ENCODE results near the gene TMEM273.

The TMEM273 gene

GRCh38 chr10:49112098-49112497 is 76.1 kb downstream of the TMEM273 start:
- H3K4me1 ChIP-seq (ENCODE audit: low read length) = no peaks in the 10 kb centered on the region
- TF ChIP-seq, protein P1, sequence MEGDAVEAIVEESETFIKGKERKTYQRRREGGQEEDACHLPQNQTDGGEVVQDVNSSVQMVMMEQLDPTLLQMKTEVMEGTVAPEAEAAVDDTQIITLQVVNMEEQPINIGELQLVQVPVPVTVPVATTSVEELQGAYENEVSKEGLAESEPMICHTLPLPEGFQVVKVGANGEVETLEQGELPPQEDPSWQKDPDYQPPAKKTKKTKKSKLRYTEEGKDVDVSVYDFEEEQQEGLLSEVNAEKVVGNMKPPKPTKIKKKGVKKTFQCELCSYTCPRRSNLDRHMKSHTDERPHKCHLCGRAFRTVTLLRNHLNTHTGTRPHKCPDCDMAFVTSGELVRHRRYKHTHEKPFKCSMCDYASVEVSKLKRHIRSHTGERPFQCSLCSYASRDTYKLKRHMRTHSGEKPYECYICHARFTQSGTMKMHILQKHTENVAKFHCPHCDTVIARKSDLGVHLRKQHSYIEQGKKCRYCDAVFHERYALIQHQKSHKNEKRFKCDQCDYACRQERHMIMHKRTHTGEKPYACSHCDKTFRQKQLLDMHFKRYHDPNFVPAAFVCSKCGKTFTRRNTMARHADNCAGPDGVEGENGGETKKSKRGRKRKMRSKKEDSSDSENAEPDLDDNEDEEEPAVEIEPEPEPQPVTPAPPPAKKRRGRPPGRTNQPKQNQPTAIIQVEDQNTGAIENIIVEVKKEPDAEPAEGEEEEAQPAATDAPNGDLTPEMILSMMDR (IDR thresholded peaks at IDR 0.05; ENCODE audit: low read depth, low read length) = no peak
- no peak for TF ChIP-seq EZH2phosphoT487 (IDR thresholded peaks at IDR 0.05; ENCODE audit: low read depth)

DNA sequence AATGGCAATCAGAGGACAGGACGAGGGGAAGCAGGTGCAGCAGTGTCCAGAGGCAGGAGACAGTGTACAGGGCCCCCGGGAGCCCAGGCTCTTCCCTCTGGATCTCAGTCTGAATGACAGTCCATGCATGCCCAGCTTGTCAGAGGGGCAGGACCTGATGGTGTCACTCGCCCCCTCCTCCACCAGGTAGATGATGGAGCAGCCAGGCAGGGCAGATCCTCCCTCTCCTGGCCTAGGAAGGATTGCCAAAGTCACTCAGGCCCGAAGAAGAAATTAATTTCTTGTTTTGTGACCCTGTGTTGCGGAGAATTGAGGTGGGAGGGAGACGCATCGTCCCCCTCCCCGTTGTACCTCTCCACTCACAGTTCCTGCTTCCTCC is 76.9 kb downstream of the TMEM273 start:
- Histone ChIP-seq H3K9me3 (ENCODE audit: insufficient read depth, low read length) (no peaks in the 10 kb centered on the region), H3K4me1 (ENCODE audit: low read length) (no peaks in the 10 kb centered on the region), H3K27me3 (ENCODE audit: low read depth, low read length) (no peaks in the 10 kb centered on the region), H2AFZ (ENCODE audit: low read depth, low read length) (no peak overlapping the region), H3K4me3 (ENCODE audit: low read length) (no peak overlapping the region), H3K79me2 (ENCODE audit: low read length) (no peaks in the 10 kb centered on the region), H4K20me1 (ENCODE audit: insufficient read depth, low read length) (no peaks in the 10 kb centered on the region), H3K36me3 (replicated peaks; ENCODE audit: low read depth, low read length) (no peaks in the 10 kb centered on the region), H3K4me2 (ENCODE audit: low read length) (no peak overlapping the region), H3K9ac (ENCODE audit: low read length) (no peak overlapping the region), H3K27ac (ENCODE audit: low read length) (no peak overlapping the region)
- TF ChIP-seq, protein P1 (IDR thresholded peaks at IDR 0.05; ENCODE audit: low read depth, low read length) = no peak
- TF ChIP-seq EZH2phosphoT487 (IDR thresholded peaks at IDR 0.05; ENCODE audit: low read depth) = no peak

More at GRCh38 chr10:49112098-49112497, 76.1 kb downstream of the TMEM273 start:
- Histone ChIP-seq H3K4me2 (ENCODE audit: low read length) (no peak overlapping the region), H3K27me3 (ENCODE audit: low read depth, low read length) (no peaks in the 10 kb centered on the region), H3K36me3 (replicated peaks; ENCODE audit: low read depth, low read length) (no peaks in the 10 kb centered on the region), H3K9me3 (ENCODE audit: insufficient read depth, low read length) (no peaks in the 10 kb centered on the region), H3K9ac (ENCODE audit: low read length) (no peak overlapping the region), H4K20me1 (ENCODE audit: insufficient read depth, low read length) (no peaks in the 10 kb centered on the region), H3K27ac (ENCODE audit: low read length) (no peak overlapping the region), H3K4me3 (ENCODE audit: low read length) (no peak overlapping the region), H3K79me2 (ENCODE audit: low read length) (no peaks in the 10 kb centered on the region), H2AFZ (ENCODE audit: low read depth, low read length) (no peak overlapping the region)

- H3K36me3 ChIP-seq (replicated peaks; ENCODE audit: low read depth, low read length) = no peaks in the 10 kb centered on the region
- H3K4me3 ChIP-seq (ENCODE audit: low read length) = no peak overlapping the region
These were observed 77.4 kb downstream of the TMEM273 start for GRCh38 chr10:49110684-49111319.

GRCh38 chr10:49109669-49110340 is 78.4 kb downstream of the TMEM273 start:
- Histone ChIP-seq H2AFZ (ENCODE audit: low read depth, low read length) (no peak overlapping the region), H3K4me1 (ENCODE audit: low read length) (no peaks in the 10 kb centered on the region), H3K36me3 (replicated peaks; ENCODE audit: low read depth, low read length) (no peaks in the 10 kb centered on the region), H3K27me3 (ENCODE audit: low read depth, low read length) (no peaks in the 10 kb centered on the region), H3K4me3 (ENCODE audit: low read length) (no peak overlapping the region), H3K79me2 (ENCODE audit: low read length) (no peaks in the 10 kb centered on the region), H3K4me2 (ENCODE audit: low read length) (no peak overlapping the region), H3K9me3 (ENCODE audit: insufficient read depth, low read length) (no peaks in the 10 kb centered on the region), H3K27ac (ENCODE audit: low read length) (no peak overlapping the region), H4K20me1 (ENCODE audit: insufficient read depth, low read length) (no peaks in the 10 kb centered on the region), H3K9ac (ENCODE audit: low read length) (no peak overlapping the region)
- TF ChIP-seq, protein P1 (IDR thresholded peaks at IDR 0.05; ENCODE audit: low read depth, low read length) = no peak
- TF ChIP-seq EZH2phosphoT487 (IDR thresholded peaks at IDR 0.05; ENCODE audit: low read depth) = no peak

More at GRCh38 chr10:49110684-49111319, 77.4 kb downstream of the TMEM273 start:
- H3K27me3 ChIP-seq (ENCODE audit: low read depth, low read length) = no peaks in the 10 kb centered on the region
- H3K9ac ChIP-seq (ENCODE audit: low read length) = no peak overlapping the region
- H3K9me3 ChIP-seq (ENCODE audit: insufficient read depth, low read length) = no peaks in the 10 kb centered on the region
- H4K20me1 ChIP-seq (ENCODE audit: insufficient read depth, low read length) = no peaks in the 10 kb centered on the region
- no peak overlapping the region for H3K27ac ChIP-seq (ENCODE audit: low read length)
- no peaks in the 10 kb centered on the region for H3K79me2 ChIP-seq (ENCODE audit: low read length)
- H3K4me2 ChIP-seq (ENCODE audit: low read length) = no peak overlapping the region
- no peaks in the 10 kb centered on the region for H3K4me1 ChIP-seq (ENCODE audit: low read length)
- no peak overlapping the region for H2AFZ ChIP-seq (ENCODE audit: low read depth, low read length)
- TF ChIP-seq, protein P1 (IDR thresholded peaks at IDR 0.05; ENCODE audit: low read depth, low read length) = no peak
- no peak for TF ChIP-seq EZH2phosphoT487 (IDR thresholded peaks at IDR 0.05; ENCODE audit: low read depth)
